Fibroblast of upper back skin (primary cell): ENCODE measurements around the gene STIM2.

ENCODE experiments used
- DNase-seq: peaks from one replicate; pipeline ENCODE4 v3.0.0-alpha.2; 2013

Gene STIM2

DNA sequence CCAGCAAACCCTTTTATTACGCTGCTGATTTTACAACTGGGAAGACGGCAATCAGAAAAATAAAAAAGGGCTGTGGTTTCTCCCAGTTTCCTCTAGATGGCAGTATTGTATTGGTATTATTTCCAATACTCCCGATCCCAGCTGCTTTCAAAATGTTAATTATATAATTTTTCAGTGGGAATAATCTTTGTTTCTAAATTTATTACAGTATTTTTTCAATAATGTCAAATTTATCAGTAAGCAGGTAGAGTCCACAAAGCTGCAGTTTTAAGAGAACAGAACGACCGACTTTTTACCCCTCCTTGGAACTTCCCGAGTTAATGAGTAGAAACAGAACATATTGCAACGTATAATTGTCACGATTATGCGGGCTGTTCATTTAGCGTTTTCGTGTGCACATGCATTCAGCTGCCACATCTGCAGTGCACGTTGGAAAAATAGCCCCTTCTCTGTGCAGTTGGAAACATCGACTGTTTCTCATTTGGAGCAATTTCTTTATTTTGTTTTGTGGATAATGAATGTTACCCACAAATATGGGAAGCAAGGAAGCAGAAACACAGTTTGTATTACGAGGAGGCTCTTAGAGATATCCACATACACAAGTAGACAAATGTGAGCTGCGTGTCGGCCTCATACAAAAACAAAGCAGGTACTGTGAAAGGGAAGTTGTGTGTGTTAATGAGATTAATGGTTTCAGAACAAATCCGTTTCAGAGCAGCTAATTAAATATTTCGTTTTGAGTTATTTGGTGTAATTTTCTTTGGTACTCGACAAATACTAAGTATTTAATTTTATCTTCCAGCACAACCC, 188.0 kb downstream of the STIM2 start:
- peak; percentile 27 for DNase-seq

- DNase-seq, result no peak
Measured at GRCh38 chr4:27049239-27049829, 188.7 kb downstream of the STIM2 start.

GRCh38 chr4:27050731-27051130, 190.1 kb downstream of the STIM2 start:
- DNase-seq, result no peak

GRCh38 chr4:27055221-27055760, 194.7 kb downstream of the STIM2 start:
- no peak for DNase-seq

GRCh38 chr4:27056281-27056680, 195.6 kb downstream of the STIM2 start:
- DNase-seq, result no peak

GRCh38 chr4:27057053-27057452, 196.4 kb downstream of the STIM2 start:
- no peak for DNase-seq

DNA sequence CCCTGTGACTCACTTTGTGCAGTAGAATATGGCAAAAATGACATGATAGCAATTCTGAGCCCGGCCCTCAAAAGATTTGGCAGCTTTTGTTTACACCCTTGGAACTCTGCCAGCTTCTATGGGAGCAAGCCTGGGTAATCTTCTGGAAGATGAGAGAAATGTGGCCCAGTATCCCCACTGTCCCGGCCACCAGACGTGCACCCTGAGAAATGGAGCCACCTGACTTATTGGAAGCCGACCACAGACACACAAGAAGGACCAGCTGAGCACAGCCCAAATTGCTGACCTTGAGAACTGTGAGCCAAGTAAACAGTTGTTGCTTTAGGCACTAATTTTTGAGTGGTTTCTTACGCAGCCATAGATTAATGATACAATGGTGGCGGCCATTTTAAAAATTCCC, 197.0 kb downstream of the STIM2 start:
- no peak for DNase-seq

DNA sequence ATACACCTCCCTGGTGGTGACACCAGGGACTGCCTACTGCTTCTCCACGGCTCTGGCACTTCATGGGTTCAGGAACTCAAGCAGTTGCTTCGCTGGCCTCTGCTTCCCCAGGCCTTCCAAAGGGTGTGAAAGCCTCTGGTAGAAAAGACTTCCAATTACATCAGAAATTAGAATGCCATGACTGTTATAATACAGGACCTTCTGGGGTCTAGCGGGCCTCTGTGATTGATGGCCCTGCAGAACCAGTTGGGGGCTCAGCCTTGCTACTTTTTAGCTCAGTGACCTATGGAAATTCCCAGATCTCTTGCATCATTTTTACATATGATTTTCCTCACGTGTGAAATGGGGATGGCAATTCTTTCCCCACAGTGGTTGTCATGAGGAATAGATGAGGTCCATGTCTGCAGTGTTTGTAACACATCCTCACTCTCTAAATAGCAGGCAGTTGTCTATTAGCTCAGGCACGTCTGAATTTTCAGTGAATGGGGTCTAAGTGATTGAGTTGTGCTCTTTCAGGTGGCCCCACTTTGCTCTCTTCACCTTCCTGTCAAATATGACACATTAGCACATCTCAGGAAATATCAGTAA, 198.3 kb downstream of the STIM2 start:
- no peak for DNase-seq

GRCh38 chr4:27059446-27059845, 198.8 kb downstream of the STIM2 start:
- no peak for DNase-seq

GRCh38 chr4:27062256-27062655, 201.6 kb downstream of the STIM2 start:
- DNase-seq, result no peak

DNA sequence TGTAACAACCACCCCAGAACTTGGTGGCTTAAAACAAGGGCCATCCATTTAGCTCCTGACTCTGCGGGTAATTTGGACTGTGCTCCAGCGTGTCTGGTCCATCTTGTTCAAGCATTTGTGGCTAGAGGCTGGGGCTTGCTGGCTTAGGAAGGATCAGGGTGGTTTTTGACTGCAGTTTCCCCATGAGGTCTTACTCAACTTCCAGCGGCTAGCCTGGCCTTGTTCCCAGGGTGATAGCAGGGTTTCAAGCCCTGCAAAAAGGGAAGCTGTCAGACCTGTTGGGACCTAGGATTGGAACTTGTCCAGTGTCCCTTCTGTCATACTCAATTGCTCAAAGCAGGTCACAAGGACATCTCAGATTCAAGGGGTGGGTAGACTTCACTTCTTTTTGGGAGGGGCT, 205.9 kb downstream of the STIM2 start:
- no peak for DNase-seq

- no peak for DNase-seq
Measured at GRCh38 chr4:27068151-27068867, 207.7 kb downstream of the STIM2 start.
